GM19025 (cell line): ENCODE measurements around the gene TBC1D5.
A peak's percentile ranks its signal among the peaks of the same experiment; 100 is the strongest.
"Not testable (repeated sequence)": the region's sequence is repeated elsewhere in the genome, so short reads cannot be mapped to it uniquely, and the experiment has no call there.

Source experiments
- ATAC-seq: cut with Tn5 transposase; IDR thresholded peaks from one replicate; pipeline ENCODE4 v1.9.1; 2021; ENCODE audit warnings: mild to moderate bottlenecking, low read depth, moderate library complexity; ENCODE audit not compliant: unreplicated experiment

TBC1D5 gene

GRCh38 chr3:17752436-17752835, 10.0 kb upstream of the TBC1D5 start:
- ATAC-seq, result no peak

- no peak for ATAC-seq
Measured at GRCh38 chr3:17749705-17750293, 7.4 kb upstream of the TBC1D5 start.

- ATAC-seq, result peak; percentile 29
Measured at GRCh38 chr3:17749281-17749680, 6.8 kb upstream of the TBC1D5 start.

DNA sequence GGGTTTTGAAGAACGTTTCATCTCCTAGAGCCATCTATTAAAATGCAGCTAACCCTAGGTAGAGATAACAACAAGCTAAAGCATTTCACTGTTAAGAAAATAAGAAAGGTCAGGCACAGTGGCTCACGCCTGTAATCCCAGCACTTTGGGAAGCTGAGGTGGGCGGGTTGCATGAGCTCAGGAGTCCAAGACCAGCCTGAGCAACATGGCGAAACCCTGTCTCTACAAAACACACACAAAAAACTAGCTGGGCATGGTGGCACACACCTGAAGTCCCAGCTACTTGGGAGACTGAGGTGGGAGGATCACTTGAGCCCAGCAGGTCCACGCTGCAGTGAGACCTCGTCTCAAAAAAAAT, 5.4 kb upstream of the TBC1D5 start:
- ATAC-seq, result peak; percentile 8

GRCh38 chr3:17747174-17747889, 4.9 kb upstream of the TBC1D5 start:
- peak; percentile 61 for ATAC-seq

DNA sequence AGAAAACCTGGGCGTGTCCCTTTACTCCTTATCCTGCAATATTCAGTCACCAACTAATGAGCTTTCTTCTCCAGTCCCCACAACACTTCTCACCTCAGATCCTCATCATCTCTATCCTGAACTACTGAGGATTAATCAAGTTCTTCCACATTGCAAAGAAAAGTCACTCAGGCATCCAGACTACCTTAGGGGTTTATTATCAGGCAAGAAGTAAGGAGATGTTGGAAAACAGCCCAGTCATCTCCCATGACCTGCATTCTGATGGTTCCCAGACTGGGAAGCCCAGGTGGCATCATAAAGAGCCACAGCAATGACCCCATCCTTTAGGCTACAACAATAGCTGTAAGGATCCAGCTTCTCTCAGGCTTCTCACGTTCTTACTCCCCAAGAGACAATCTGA, 3.5 kb upstream of the TBC1D5 start:
- ATAC-seq, result no peak

DNA sequence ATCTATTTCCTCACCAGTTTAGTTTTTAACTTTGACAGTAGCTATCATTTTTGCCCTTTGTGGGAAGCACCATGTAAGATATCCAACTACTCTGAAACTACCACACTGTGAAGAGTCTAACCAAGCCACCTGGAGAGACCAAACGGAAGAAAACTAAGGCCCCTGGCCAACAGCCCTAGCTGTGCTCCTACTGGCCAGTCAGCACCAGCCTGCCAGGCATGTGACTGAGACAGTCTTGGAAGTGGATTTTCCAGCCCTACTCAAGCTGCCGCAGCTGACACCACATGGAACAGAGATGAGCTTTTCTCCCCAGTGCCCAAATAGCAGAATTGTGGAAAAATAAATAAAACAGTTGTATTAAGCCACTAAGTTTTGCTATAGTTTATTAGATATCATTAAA, 2.9 kb upstream of the TBC1D5 start:
- no peak for ATAC-seq

- ATAC-seq, result no peak
Measured at GRCh38 chr3:17744693-17745092, 2.3 kb upstream of the TBC1D5 start.

DNA sequence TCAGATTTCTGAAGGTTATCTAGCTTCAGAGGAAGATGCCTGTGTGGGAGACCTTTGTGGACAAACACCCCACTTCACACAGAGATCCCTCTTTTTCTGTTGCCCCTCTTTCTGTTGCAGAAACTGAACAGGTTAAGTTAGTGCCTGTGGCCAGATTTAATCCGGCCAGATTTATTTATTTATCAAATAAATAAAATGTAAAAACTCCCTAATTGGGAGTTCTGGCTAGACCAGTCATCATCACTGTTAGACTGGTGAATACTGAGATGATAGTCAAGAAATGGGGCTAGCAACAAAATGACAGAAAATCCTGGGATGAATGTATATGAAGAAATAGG, 1.2 kb upstream of the TBC1D5 start:
- no peak for ATAC-seq

DNA sequence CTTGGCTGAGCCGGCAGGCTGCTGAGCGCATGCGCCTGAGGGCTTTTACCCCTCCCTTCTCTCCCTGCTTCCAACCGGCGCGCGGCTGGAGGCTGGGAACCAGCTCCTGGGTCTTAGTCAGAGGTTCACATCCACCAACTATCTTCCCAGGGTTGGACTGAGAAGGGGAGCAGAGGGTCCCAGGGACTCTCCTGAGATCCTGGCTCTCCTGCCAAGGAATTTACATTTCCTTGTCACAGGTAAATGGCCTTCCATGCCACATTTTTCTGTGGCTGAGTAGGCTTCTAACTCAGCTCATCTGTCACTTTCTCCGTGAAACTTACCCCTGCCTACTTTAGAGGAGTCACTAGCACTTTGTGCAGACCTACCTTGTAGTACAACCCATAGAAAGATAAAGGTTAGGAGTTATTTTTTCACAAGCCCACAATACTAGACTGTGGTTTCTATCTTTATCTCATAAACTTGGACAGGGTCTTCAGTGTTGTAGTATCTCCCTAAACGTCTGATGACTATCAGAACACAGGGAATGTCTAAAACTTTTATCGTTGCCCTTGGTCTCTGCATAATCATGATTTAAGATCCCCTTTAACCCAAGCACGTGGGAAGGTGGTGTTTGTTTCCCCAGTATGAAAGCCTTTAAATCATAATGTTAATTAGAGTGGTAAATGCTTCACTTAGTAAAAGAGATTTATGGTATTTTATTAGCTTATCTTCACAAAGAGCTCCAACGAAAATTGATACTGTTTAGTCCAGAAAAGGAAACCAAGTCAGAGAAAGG, 638 bp upstream of the TBC1D5 start:
- ATAC-seq, result no peak

- ATAC-seq, result no peak
Measured at GRCh38 chr3:17741621-17742101, 770 bp downstream of the TBC1D5 start.

DNA sequence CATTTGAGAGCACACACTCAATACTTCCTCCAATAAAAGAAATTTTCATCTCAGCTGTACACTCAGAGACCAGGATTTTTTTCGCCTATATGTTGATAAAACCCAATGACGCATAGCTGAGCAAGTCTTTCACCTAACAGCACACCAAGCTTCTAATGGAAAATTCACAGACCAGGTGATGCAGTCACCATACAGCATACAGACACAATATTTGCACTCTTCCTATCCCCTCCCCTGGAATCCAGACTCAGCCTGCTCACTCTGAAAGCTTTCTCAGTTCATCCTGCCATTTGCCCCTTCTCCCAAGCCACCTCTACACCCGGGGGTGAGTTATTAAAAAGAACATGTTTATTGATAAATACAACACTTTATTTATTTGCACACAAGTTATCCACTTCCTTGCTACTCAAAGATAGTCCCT, 1.7 kb downstream of the TBC1D5 start:
- ATAC-seq, result no peak

GRCh38 chr3:17738921-17739320, 3.5 kb downstream of the TBC1D5 start:
- ATAC-seq, result no peak

GRCh38 chr3:17738219-17738618, 4.2 kb downstream of the TBC1D5 start:
- no peak for ATAC-seq

DNA sequence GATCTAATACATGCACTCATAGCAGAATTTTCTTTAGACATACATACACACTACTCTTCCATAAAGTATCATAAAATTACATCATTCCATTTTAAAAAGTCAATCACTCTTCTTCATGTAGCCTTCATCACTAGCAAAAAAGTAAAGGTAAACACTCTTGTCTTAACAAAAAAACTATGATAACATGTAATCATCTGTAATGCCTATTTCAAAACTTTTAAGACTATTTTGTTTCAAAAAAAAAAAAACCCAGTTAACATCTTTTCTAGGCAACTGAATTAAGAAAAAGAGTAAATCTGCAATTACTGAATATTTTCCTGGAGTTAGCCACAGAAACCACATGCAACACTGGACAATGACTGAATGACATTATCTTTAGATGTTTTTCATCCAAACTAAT, 4.8 kb downstream of the TBC1D5 start:
- ATAC-seq, result no peak

GRCh38 chr3:17735362-17735761, 7.1 kb downstream of the TBC1D5 start:
- not testable (repeated sequence) for ATAC-seq

DNA sequence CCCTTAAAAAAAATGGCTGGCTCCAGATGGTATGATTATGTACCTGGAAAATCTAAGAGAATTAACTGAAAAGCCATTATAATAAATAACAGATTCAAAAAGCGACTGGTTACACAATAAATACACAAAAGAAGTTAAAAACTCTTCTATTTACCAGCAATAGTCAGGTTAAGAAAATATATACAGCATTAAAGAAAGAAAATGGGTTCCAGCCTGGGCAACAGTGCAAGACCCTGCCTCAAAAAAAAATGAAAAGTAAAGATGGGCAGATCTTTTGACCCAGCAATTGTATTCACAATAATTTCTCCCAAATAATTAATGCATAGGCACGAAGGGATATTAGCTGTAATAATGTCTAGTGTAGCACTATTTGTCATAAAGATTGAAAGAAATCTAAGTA, 8.7 kb downstream of the TBC1D5 start:
- no peak for ATAC-seq

DNA sequence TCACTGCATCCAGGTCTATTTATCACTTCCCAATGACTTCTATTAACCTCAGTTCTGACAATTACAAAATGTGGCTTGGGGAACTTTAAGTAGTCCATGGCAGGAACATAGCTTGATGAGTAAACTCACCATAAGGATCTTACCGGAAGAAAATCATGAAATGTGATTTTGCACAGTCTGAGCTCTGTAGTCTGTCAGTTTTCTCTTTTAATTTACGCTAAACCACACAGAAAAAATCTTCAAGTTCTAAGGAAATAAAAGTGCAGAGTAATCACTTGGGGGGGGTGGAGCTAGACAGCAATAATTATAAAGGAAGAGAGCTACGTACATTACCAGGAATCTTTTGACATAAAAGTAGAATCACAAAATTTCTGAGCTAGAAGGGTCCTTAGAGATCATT, 9.2 kb downstream of the TBC1D5 start:
- ATAC-seq, result no peak

DNA sequence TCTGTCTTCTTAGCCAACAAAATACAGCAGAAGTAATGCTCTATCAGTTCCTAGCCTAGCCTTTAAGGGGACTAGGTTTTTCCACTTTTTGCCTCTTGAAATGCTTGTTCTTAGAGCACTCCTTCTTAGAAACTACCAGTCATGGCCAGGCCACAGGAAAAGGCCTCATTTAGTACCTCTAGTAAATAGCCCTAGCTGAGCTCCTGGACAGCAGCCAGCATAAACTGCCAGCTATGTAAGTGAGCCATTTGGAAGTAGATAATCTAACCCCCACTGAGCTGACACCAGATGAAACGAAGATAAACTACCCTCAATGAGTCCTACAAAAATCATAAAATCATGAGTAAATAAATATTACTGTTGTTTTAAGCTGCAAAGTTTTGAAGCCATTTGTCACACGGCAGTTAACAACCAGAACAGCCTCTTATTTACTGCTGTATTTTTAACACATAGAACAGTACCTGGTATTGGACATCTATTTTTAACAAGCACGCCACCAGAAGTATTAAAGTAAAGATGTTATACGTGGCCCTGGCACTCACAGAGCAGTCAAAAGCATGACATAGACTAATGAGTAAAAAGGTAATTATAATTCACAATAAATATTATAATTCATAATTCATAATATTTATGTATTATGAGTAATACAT, 12.0 kb downstream of the TBC1D5 start:
- ATAC-seq, result no peak

GRCh38 chr3:17726313-17726712, 16.1 kb downstream of the TBC1D5 start:
- ATAC-seq, result no peak

- ATAC-seq, result not testable (repeated sequence)
Measured at GRCh38 chr3:17725844-17726243, 16.6 kb downstream of the TBC1D5 start.
